Thymus (tissue), 11 donors: ENCODE results near the gene RASD1. TPM values are rescaled to one million over a fixed set of nuclear protein-coding genes. Genes with fewer than 3 reads are reported as not detected.

Experiments
- DNase-seq, 9 donors: peaks; one replicate each; pipeline ENCODE4 v3.0.0-alpha.2; 2013; ENCODE audit warnings: low spot score in 9 of 9, low read depth in 6 of 9, missing footprints in 1 of 9
- H3K27ac ChIP-seq, 2 donors: one replicate each; pipeline ENCODE4 v1.5.1; 2013; ENCODE audit warnings: control low read depth in 1 of 2, low read depth in 1 of 2, low read length in 1 of 2, mild to moderate bottlenecking in 1 of 2, moderate library complexity in 1 of 2
- H3K27me3 ChIP-seq, 2 donors: one replicate each; pipeline ENCODE4 v1.5.1; 2013; ENCODE audit warnings: low read length in 1 of 2; ENCODE audit not compliant: control insufficient read depth in 2 of 2, insufficient read depth in 1 of 2
- H3K36me3 ChIP-seq, 2 donors: one replicate each; pipeline ENCODE4 v1.5.1; 2013; ENCODE audit warnings: low read length in 1 of 2, mild to moderate bottlenecking in 1 of 2, moderate library complexity in 1 of 2; ENCODE audit not compliant: control insufficient read depth in 2 of 2, insufficient read depth in 2 of 2
- H3K4me1 ChIP-seq, 2 donors: one replicate each; pipeline ENCODE4 v1.5.1; 2013; ENCODE audit warnings: low read length in 2 of 2; ENCODE audit not compliant: control insufficient read depth in 2 of 2, insufficient read depth in 2 of 2
- H3K4me3 ChIP-seq, 2 donors: one replicate each; pipeline ENCODE4 v1.5.1; 2013; ENCODE audit warnings: low read length in 2 of 2, control low read depth in 1 of 2, mild to moderate bottlenecking in 1 of 2
- H3K9me3 ChIP-seq, 2 donors: one replicate each; pipeline ENCODE4 v1.5.1; 2013; ENCODE audit warnings: low read length in 1 of 2, mild to moderate bottlenecking in 1 of 2; ENCODE audit not compliant: control insufficient read depth in 2 of 2, insufficient read depth in 1 of 2
- WGBS: extraction: QIAGEN DNeasy Blood & Tissue Kit; methylation state at CpG from one replicate; pipeline ENCODE4 v1.1.7; 2013; 5-methylcytosine and 5-hydroxymethylcytosine counted together
- polyA plus RNA-seq: library from polyadenylated mRNA; stranded (reverse); fragments of 200-250 nt; gene quantifications from one replicate; pipeline ENCODE4 v1.2.3, GENCODE V29; 2013
- total RNA-seq: library from RNA; stranded (reverse); fragments of 120-200 nt; gene quantifications from one replicate; pipeline ENCODE4 v1.2.4, GENCODE V29; 2013
- donor health status: healthy.

Gene RASD1
- total and polyA plus RNA-seq, 2 donors = 12.1 to 13.0 TPM

GRCh38 chr17:17539591-17539990, 43.4 kb upstream of the RASD1 start:
- no peaks in the 10 kb centered on the region for H3K9me3 ChIP-seq
- WGBS = 94% methylated on average over 10 of the region's 10 CpGs
- H3K4me3 ChIP-seq = no peak overlapping the region
- H3K27ac ChIP-seq = no peak overlapping the region
- no peaks in the 10 kb centered on the region for H3K36me3 ChIP-seq
- H3K27me3 ChIP-seq = no peaks in the 10 kb centered on the region
- H3K4me1 ChIP-seq = peaks cover 0 to 11% of the 10 kb centered on the region in 2 donors
- DNase-seq = no peak

- DNase-seq = no peak
- H3K36me3 ChIP-seq = no peaks in the 10 kb centered on the region
- peaks cover 0 to 11% of the 10 kb centered on the region in 2 donors for H3K4me1 ChIP-seq
- no peaks in the 10 kb centered on the region for H3K9me3 ChIP-seq
- 95% methylated on average over 10 of the region's 10 CpGs for WGBS
- no peak overlapping the region for H3K4me3 ChIP-seq
- no peaks in the 10 kb centered on the region for H3K27me3 ChIP-seq
- H3K27ac ChIP-seq = no peak overlapping the region
Observed at GRCh38 chr17:17538417-17539391, 42.5 kb upstream of the RASD1 start.

- WGBS = 96% methylated on average over 15 of the region's 15 CpGs
- DNase-seq = no peak
- Histone ChIP-seq H3K27me3 (no peaks in the 10 kb centered on the region), H3K9me3 (no peaks in the 10 kb centered on the region), H3K36me3 (no peaks in the 10 kb centered on the region), H3K27ac (no peak overlapping the region), H3K4me1 (peaks cover 0 to 11% of the 10 kb centered on the region in 2 donors), H3K4me3 (no peak overlapping the region)
Observed at GRCh38 chr17:17537311-17538099, 41.3 kb upstream of the RASD1 start.

GRCh38 chr17:17536702-17537101, 40.5 kb upstream of the RASD1 start:
- Histone ChIP-seq H3K27ac (no peak overlapping the region), H3K4me1 (peaks cover 0 to 11% of the 10 kb centered on the region in 2 donors), H3K27me3 (no peaks in the 10 kb centered on the region), H3K9me3 (no peaks in the 10 kb centered on the region), H3K4me3 (no peak overlapping the region), H3K36me3 (no peaks in the 10 kb centered on the region)
- DNase-seq = no peak
- whole genome bisulfite sequencing = 98% methylated on average over 15 of the region's 15 CpGs

- Histone ChIP-seq H3K27me3 (no peaks in the 10 kb centered on the region), H3K27ac (no peak overlapping the region), H3K4me1 (peaks cover 0 to 11% of the 10 kb centered on the region in 2 donors), H3K36me3 (no peaks in the 10 kb centered on the region), H3K9me3 (no peaks in the 10 kb centered on the region), H3K4me3 (no peak overlapping the region)
- 96% methylated on average over 7 of the region's 7 CpGs for WGBS
- DNase-seq = no peak
Observed at GRCh38 chr17:17535957-17536356, 39.8 kb upstream of the RASD1 start.

GRCh38 chr17:17533901-17534441, 37.8 kb upstream of the RASD1 start:
- WGBS = 98% methylated on average over 3 of the region's 3 CpGs
- no peak for DNase-seq
- H3K27ac ChIP-seq = no peak overlapping the region
- no peak overlapping the region for H3K4me3 ChIP-seq
- no peaks in the 10 kb centered on the region for H3K4me1 ChIP-seq
- no peaks in the 10 kb centered on the region for H3K9me3 ChIP-seq
- H3K27me3 ChIP-seq = no peaks in the 10 kb centered on the region
- H3K36me3 ChIP-seq = no peaks in the 10 kb centered on the region

- DNase-seq = no peak
- Histone ChIP-seq H3K9me3 (no peaks in the 10 kb centered on the region), H3K36me3 (no peaks in the 10 kb centered on the region), H3K4me3 (no peak overlapping the region), H3K27ac (no peak overlapping the region), H3K4me1 (no peaks in the 10 kb centered on the region), H3K27me3 (no peaks in the 10 kb centered on the region)
- 98% methylated on average over 1 of the region's 1 CpG for WGBS
Observed at GRCh38 chr17:17532991-17533390, 36.8 kb upstream of the RASD1 start.

- WGBS = 97% methylated on average over 4 of the region's 4 CpGs
- H3K9me3 ChIP-seq = no peaks in the 10 kb centered on the region
- H3K4me1 ChIP-seq = no peaks in the 10 kb centered on the region
Observed at GRCh38 chr17:17531156-17531555, 35.0 kb upstream of the RASD1 start.

More at GRCh38 chr17:17531156-17531555, 35.0 kb upstream of the RASD1 start:
- no peak overlapping the region for H3K27ac ChIP-seq
- H3K27me3 ChIP-seq = no peaks in the 10 kb centered on the region
- no peaks in the 10 kb centered on the region for H3K36me3 ChIP-seq
- H3K4me3 ChIP-seq = no peak overlapping the region
- no peak for DNase-seq
